Parathyroid adenoma (tissue), 2 donors: ENCODE data around the gene GJA3.
A peak's percentile ranks its signal among the peaks of the same experiment; 100 is the strongest.

Experiments used
- H2AFZ ChIP-seq: fragments of 300-600 bp; sonication (generic); one replicate; pipeline ENCODE4 v1.7.0; 2017; ENCODE audit warnings: antibody characterized with exemption, mild to moderate bottlenecking
- H3K27ac ChIP-seq: fragments of 300-600 bp; sonication (generic); one replicate; pipeline ENCODE4 v1.7.0; 2017
- H3K27me3 ChIP-seq: fragments of 300-600 bp; sonication (generic); one replicate; pipeline ENCODE4 v1.7.0; 2017; ENCODE audit warnings: low read length; ENCODE audit not compliant: control insufficient read depth, insufficient read depth
- H3K36me3 ChIP-seq: fragments of 300-600 bp; sonication (generic); one replicate; pipeline ENCODE4 v1.7.0; 2017; ENCODE audit warnings: low read length; ENCODE audit not compliant: control insufficient read depth, insufficient read depth
- H3K4me1 ChIP-seq: fragments of 300-600 bp; sonication (generic); one replicate; pipeline ENCODE4 v1.7.0; 2017; ENCODE audit warnings: control low read depth
- H3K4me2 ChIP-seq: fragments of 300-600 bp; sonication (generic); one replicate; pipeline ENCODE4 v1.7.0; 2017; ENCODE audit warnings: low read length
- H3K4me3 ChIP-seq: fragments of 300-600 bp; sonication (generic); one replicate; pipeline ENCODE4 v1.7.0; 2017; ENCODE audit warnings: low read depth, low read length
- H3K79me2 ChIP-seq: fragments of 300-600 bp; sonication (generic); one replicate; pipeline ENCODE4 v1.7.0; 2017; ENCODE audit warnings: control low read depth
- H3K9ac ChIP-seq: fragments of 300-600 bp; sonication (generic); one replicate; pipeline ENCODE4 v1.7.0; 2017; ENCODE audit warnings: mild to moderate bottlenecking
- H3K9me3 ChIP-seq: fragments of 300-600 bp; sonication (generic); one replicate; pipeline ENCODE4 v1.7.0; 2017; ENCODE audit warnings: low read length; ENCODE audit not compliant: control insufficient read depth
- TF ChIP-seq, protein P1 (sequence below): fragments of 300-600 bp; sonication (generic); IDR thresholded peaks from one replicate; pipeline ENCODE4 v1.7.0; 2017; ENCODE audit warnings: antibody characterized with exemption, mild to moderate bottlenecking
- donor health status: primary hyperparathyroidism.

GJA3 gene

DNA sequence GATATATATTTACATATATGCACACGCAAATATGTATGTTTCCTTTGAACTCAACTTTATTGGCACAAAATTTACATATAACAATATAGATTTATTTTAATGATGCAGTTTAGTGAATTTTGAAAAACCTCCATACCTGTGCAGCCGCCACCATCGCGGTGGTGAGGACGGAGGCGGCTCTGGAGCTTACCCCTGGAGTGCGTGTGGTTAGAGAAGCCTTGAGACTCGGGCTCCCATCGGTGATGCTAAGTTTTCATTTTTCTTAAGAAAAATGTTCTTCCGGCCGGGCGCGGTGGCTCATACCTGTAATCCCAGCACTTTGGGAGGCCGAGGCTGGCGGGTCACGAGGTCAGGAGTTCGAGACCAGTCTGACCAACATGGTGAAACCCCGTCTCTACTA, 31.8 kb downstream of the GJA3 start:
- Histone ChIP-seq H3K36me3 (no peaks in the 10 kb centered on the region), H3K9ac (no peak overlapping the region), H3K27ac (no peak overlapping the region), H3K4me2 (no peak overlapping the region), H2AFZ (peak overlapping the region; percentile 96), H3K79me2 (no peaks in the 10 kb centered on the region), H3K9me3 (no peaks in the 10 kb centered on the region), H3K4me3 (no peak overlapping the region), H3K27me3 (no peaks in the 10 kb centered on the region), H3K4me1 (no peaks in the 10 kb centered on the region)
- TF ChIP-seq, protein P1, sequence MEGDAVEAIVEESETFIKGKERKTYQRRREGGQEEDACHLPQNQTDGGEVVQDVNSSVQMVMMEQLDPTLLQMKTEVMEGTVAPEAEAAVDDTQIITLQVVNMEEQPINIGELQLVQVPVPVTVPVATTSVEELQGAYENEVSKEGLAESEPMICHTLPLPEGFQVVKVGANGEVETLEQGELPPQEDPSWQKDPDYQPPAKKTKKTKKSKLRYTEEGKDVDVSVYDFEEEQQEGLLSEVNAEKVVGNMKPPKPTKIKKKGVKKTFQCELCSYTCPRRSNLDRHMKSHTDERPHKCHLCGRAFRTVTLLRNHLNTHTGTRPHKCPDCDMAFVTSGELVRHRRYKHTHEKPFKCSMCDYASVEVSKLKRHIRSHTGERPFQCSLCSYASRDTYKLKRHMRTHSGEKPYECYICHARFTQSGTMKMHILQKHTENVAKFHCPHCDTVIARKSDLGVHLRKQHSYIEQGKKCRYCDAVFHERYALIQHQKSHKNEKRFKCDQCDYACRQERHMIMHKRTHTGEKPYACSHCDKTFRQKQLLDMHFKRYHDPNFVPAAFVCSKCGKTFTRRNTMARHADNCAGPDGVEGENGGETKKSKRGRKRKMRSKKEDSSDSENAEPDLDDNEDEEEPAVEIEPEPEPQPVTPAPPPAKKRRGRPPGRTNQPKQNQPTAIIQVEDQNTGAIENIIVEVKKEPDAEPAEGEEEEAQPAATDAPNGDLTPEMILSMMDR = no peak

DNA sequence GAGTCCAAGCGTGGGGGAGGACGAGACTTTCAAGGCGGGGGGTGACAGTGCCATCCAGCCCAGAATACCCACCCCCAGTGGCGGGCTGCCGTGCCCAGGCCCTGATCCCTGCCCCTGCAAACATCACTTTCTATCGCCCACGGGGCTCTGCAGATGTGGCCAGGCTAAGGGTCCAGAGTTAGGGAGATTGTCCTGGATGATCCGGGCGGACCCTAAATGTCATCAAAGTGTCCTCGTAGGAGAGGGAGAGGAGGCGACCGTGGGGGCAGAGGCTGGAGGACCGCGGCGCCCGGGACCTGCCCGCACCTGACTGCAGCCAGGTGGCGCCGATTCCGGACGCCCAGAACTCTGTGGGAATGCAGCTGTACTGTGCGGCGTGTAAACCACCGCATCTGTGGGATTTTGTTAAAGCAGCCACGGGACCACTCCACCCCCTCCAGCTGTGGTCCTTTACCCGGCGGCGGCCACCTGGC, 32.4 kb downstream of the GJA3 start:
- Histone ChIP-seq H3K4me3 (peak overlapping the region; percentile 61), H3K79me2 (no peaks in the 10 kb centered on the region)

DNA sequence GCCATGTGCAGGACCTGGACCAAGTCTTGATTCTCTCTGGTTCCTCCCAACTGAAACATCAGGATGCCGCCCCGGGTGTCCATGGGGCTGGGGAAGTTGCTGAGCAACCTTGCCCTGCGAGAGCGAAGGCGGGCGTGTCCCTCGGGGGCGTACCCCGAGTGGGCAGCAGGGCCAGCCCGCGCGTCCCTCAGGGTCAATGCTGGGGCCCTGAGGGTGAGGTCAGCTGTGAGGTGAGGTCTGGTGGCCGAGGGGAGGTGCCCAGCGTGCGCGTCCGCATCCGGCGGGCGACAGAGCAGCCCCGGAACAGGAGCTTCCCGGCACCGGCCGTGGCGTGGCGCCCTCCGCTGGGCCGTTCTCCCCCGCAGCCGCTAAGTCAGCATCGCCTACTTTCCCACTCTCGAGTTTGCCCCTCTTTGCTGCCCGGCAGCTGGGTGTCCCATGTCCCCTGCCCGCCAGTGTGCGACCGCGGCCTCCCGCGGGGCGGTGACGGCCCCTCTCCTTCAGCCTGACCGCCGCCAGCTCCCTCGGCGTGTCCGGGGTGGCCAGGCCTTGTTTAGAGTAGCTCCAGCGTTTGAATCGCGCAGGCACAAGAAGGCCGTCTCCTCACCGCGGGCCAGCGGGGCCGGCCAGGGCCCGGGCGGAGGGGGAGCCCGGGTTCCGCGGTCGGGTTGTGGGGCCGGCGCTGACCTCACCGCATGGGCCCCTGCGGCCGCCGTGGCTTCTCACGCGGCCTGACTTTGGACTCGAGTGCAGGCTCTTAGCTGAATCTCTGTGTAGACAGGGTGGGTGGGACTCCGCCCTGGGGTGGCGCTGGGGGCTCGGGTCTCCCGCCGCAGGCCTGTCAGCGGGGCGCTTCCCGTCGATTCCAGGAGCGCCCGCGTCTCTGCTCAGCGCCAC, 33.0 kb downstream of the GJA3 start:
- Histone ChIP-seq H3K9ac (peak overlapping the region; percentile 33), H3K79me2 (no peaks in the 10 kb centered on the region), H3K4me3 (peak overlapping the region; percentile 61), H2AFZ (peak overlapping the region; percentile 96), H3K4me2 (peak overlapping the region; percentile 93), H3K4me1 (no peaks in the 10 kb centered on the region), H3K9me3 (no peaks in the 10 kb centered on the region), H3K27me3 (no peaks in the 10 kb centered on the region), H3K27ac (peak overlapping the region; percentile 94), H3K36me3 (no peaks in the 10 kb centered on the region)
- TF ChIP-seq, protein P1 = peak; percentile 37

More for the DNA sequence above, 32.4 kb downstream of the GJA3 start:
- Histone ChIP-seq H3K27me3 (no peaks in the 10 kb centered on the region), H3K27ac (peak overlapping the region; percentile 94), H3K4me2 (peak overlapping the region; percentile 93), H3K9ac (peak overlapping the region; percentile 33), H3K4me1 (no peaks in the 10 kb centered on the region), H3K9me3 (no peaks in the 10 kb centered on the region), H2AFZ (peak overlapping the region; percentile 96), H3K36me3 (no peaks in the 10 kb centered on the region)
- TF ChIP-seq, protein P1 = peak; percentile 37

DNA sequence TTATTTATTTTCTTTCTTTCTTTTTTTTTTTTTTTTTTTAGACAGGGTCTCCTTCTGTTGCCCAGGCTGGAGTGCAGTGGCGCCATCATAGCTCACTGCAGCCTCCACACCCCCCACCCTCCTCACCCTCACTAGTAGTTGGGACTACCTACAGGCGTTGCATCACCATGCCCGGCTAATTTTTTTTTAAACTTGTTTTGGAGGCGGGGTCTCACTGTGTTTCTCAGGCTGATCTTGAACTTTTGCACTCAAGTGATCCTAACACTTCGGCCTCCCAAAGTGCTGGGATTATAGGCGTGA, 33.6 kb downstream of the GJA3 start:
- no peaks in the 10 kb centered on the region for H3K4me1 ChIP-seq
- TF ChIP-seq, protein P1 = no peak

More for the DNA sequence above, 33.6 kb downstream of the GJA3 start:
- Histone ChIP-seq H3K79me2 (no peaks in the 10 kb centered on the region), H3K27ac (peak overlapping the region; percentile 94), H3K9ac (no peak overlapping the region), H3K4me3 (peak overlapping the region; percentile 61), H2AFZ (peak overlapping the region; percentile 96), H3K4me2 (peak overlapping the region; percentile 93), H3K36me3 (no peaks in the 10 kb centered on the region), H3K9me3 (no peaks in the 10 kb centered on the region), H3K27me3 (no peaks in the 10 kb centered on the region)
